Measurements from ENCODE around the gene NRCAM. TPM values are rescaled to one million over a fixed set of nuclear protein-coding genes. Genes with fewer than 3 reads are reported as not detected.

The NRCAM gene
- total RNA-seq, 1 donor from 2014 or later: 9.3 TPM

DNA sequence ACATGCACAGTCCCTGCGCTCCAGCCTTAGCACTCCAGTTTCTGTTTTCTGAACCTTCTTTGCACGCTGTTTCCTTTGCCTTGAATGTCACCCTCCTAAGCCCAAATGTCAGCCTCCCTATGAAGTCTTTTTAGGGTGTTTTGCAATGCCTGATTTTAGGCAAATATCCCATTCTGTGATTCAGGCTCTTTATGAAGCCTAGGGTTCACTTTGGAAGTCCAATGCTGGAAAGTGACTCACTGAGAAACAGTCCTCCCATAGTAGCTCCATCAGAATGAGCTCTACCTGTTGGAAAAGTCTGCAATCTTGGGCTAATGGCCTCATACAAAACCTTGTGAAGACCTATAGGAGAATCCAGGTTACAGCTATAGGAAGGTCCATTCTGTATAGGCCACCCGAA, 331.4 kb downstream of the NRCAM start:
- Mint-ChIP-seq H3K36me3 (ENCODE audit: low read depth, unreplicated experiment) (no peaks in the 10 kb centered on the region), H3K27me3 (ENCODE audit: low read depth, unreplicated experiment) (peaks cover 3% of the 10 kb centered on the region)
- DNase-seq (ENCODE audit: low read depth): no peak

DNA sequence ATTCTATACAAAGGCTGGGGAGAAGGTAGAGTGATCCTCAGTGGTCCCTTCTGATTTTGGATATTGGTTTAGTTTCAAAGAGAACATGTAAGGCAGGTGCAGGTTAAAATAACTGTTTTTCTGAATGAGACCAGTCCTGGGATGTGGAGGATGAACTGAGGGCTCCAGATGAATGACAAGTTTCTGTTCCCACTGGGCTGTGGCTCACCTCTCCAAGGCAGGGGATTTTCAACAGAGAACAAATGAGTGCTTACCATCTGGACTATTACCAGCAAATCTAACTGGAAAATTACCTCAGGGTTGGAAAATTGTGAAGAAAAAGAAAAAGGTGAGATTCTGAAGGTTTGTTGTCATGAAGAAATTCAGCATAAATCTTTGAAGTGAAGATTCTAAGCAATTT, 334.1 kb downstream of the NRCAM start:
- Histone ChIP-seq H3K36me3 (ENCODE audit: insufficient read depth, low read length) (no peaks in the 10 kb centered on the region), H3K4me3 (ENCODE audit: insufficient read depth, low read depth, low read length) (no peak overlapping the region), H3K4me1 (ENCODE audit: insufficient read depth, low read length) (no peaks in the 10 kb centered on the region), H3K27me3 (ENCODE audit: insufficient read depth, low read length) (no peaks in the 10 kb centered on the region), H3K9me3 (ENCODE audit: insufficient read depth, low read depth, low read length) (no peaks in the 10 kb centered on the region), H2AFZ (ENCODE audit: low read depth, low read length) (no peak overlapping the region), H3K9ac (ENCODE audit: low read length) (no peak overlapping the region), H4K20me1 (ENCODE audit: insufficient read depth, low read length) (no peaks in the 10 kb centered on the region), H3K79me2 (ENCODE audit: insufficient read depth, low read length) (no peaks in the 10 kb centered on the region), H3K27ac (ENCODE audit: low read depth, low read length) (no peak overlapping the region), H3K4me2 (ENCODE audit: low read length) (no peak overlapping the region)
- Mint-ChIP-seq H3K4me3 (ENCODE audit: unreplicated experiment) (no peak overlapping the region), H3K27me3 (ENCODE audit: low read depth, unreplicated experiment) (no peaks in the 10 kb centered on the region), H3K36me3 (ENCODE audit: low read depth, unreplicated experiment) (no peaks in the 10 kb centered on the region), H3K4me1 (ENCODE audit: low read depth, unreplicated experiment) (no peaks in the 10 kb centered on the region), H3K9me3 (ENCODE audit: unreplicated experiment) (no peaks in the 10 kb centered on the region), H3K27ac (ENCODE audit: unreplicated experiment) (no peak overlapping the region)
- TF ChIP-seq, protein P1, sequence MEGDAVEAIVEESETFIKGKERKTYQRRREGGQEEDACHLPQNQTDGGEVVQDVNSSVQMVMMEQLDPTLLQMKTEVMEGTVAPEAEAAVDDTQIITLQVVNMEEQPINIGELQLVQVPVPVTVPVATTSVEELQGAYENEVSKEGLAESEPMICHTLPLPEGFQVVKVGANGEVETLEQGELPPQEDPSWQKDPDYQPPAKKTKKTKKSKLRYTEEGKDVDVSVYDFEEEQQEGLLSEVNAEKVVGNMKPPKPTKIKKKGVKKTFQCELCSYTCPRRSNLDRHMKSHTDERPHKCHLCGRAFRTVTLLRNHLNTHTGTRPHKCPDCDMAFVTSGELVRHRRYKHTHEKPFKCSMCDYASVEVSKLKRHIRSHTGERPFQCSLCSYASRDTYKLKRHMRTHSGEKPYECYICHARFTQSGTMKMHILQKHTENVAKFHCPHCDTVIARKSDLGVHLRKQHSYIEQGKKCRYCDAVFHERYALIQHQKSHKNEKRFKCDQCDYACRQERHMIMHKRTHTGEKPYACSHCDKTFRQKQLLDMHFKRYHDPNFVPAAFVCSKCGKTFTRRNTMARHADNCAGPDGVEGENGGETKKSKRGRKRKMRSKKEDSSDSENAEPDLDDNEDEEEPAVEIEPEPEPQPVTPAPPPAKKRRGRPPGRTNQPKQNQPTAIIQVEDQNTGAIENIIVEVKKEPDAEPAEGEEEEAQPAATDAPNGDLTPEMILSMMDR (IDR thresholded peaks at IDR 0.05; ENCODE audit: insufficient read depth, low read depth, low read length): no peak
- TF ChIP-seq EZH2 (IDR thresholded peaks at IDR 0.05; ENCODE audit: insufficient read depth, low read length): no peak
- no peak for DNase-seq (ENCODE audit: low read depth)
- no peak for FAIRE-seq

More for the DNA sequence above, 331.4 kb downstream of the NRCAM start:
- FAIRE-seq: no peak
- H3K4me1 Mint-ChIP-seq (ENCODE audit: low read depth, unreplicated experiment): no peaks in the 10 kb centered on the region
- Histone ChIP-seq H3K79me2 (ENCODE audit: insufficient read depth, low read length) (no peaks in the 10 kb centered on the region), H3K27ac (ENCODE audit: low read depth, low read length) (no peak overlapping the region), H3K36me3 (ENCODE audit: insufficient read depth, low read length) (no peaks in the 10 kb centered on the region), H3K9me3 (ENCODE audit: insufficient read depth, low read depth, low read length) (no peaks in the 10 kb centered on the region), H3K4me3 (ENCODE audit: insufficient read depth, low read depth, low read length) (no peak overlapping the region), H3K4me1 (ENCODE audit: insufficient read depth, low read length) (no peaks in the 10 kb centered on the region), H3K4me2 (ENCODE audit: low read length) (no peak overlapping the region), H2AFZ (ENCODE audit: low read depth, low read length) (no peak overlapping the region), H3K9ac (ENCODE audit: low read length) (no peak overlapping the region), H4K20me1 (ENCODE audit: insufficient read depth, low read length) (no peaks in the 10 kb centered on the region), H3K27me3 (ENCODE audit: insufficient read depth, low read length) (no peaks in the 10 kb centered on the region)
- TF ChIP-seq, protein P1 (IDR thresholded peaks at IDR 0.05; ENCODE audit: insufficient read depth, low read depth, low read length): no peak
- TF ChIP-seq EZH2 (IDR thresholded peaks at IDR 0.05; ENCODE audit: insufficient read depth, low read length): no peak
- H3K9me3 Mint-ChIP-seq (ENCODE audit: unreplicated experiment): no peaks in the 10 kb centered on the region
- no peak overlapping the region for H3K4me3 Mint-ChIP-seq (ENCODE audit: unreplicated experiment)
- no peak overlapping the region for H3K27ac Mint-ChIP-seq (ENCODE audit: unreplicated experiment)

DNA sequence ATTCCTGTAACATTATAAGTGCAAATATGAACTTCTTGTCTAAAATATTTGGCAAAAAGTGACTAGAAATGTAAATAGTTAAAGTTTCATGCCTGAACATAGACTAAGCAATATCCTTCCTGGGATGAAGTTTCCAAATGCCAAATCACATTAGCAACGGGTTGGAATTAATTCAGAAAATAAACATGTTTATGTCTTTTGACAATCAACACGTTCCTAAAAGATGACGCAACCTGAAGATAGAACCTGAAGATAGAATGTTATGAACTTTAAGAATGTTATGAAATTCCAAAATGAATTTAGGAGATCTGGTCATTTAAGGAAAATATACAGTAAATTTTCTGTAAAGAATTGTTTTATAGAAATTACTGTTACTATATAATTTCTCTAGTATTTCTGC, 335.3 kb downstream of the NRCAM start:
- no peak overlapping the region for H3K9ac ChIP-seq (ENCODE audit: low read length)
- H3K4me1 ChIP-seq (ENCODE audit: insufficient read depth, low read length): no peaks in the 10 kb centered on the region
- H3K27me3 ChIP-seq (ENCODE audit: insufficient read depth, low read length): no peaks in the 10 kb centered on the region
- no peaks in the 10 kb centered on the region for H3K9me3 ChIP-seq (ENCODE audit: insufficient read depth, low read depth, low read length)
- no peaks in the 10 kb centered on the region for H3K79me2 ChIP-seq (ENCODE audit: insufficient read depth, low read length)
- no peak overlapping the region for H2AFZ ChIP-seq (ENCODE audit: low read depth, low read length)
- no peaks in the 10 kb centered on the region for H4K20me1 ChIP-seq (ENCODE audit: insufficient read depth, low read length)
- no peaks in the 10 kb centered on the region for H3K36me3 ChIP-seq (ENCODE audit: insufficient read depth, low read length)
- H3K4me1 Mint-ChIP-seq (ENCODE audit: low read depth, unreplicated experiment): no peaks in the 10 kb centered on the region
- no peaks in the 10 kb centered on the region for H3K36me3 Mint-ChIP-seq (ENCODE audit: low read depth, unreplicated experiment)
- no peak for DNase-seq (ENCODE audit: low read depth)
- no peak overlapping the region for H3K27ac ChIP-seq (ENCODE audit: low read depth, low read length)
- no peak overlapping the region for H3K27ac Mint-ChIP-seq (ENCODE audit: unreplicated experiment)
- H3K4me3 Mint-ChIP-seq (ENCODE audit: unreplicated experiment): no peak overlapping the region
- no peak overlapping the region for H3K4me2 ChIP-seq (ENCODE audit: low read length)
- no peaks in the 10 kb centered on the region for H3K9me3 Mint-ChIP-seq (ENCODE audit: unreplicated experiment)
- no peaks in the 10 kb centered on the region for H3K27me3 Mint-ChIP-seq (ENCODE audit: low read depth, unreplicated experiment)
- TF ChIP-seq, protein P1 (IDR thresholded peaks at IDR 0.05; ENCODE audit: insufficient read depth, low read depth, low read length): no peak
- TF ChIP-seq EZH2 (IDR thresholded peaks at IDR 0.05; ENCODE audit: insufficient read depth, low read length): no peak
- no peak overlapping the region for H3K4me3 ChIP-seq (ENCODE audit: insufficient read depth, low read depth, low read length)
- no peak for FAIRE-seq
